ENCODE measurements around the gene RIC1.
A peak's percentile ranks its signal among the peaks of the same experiment; 100 is the strongest.
"Not testable (repeated sequence)": the region's sequence is repeated elsewhere in the genome, so short reads cannot be mapped to it uniquely, and the experiment has no call there.

Gene RIC1

GRCh38 chr9:5628530-5629311 is at the start of gene RIC1:
RIC1 (plus strand) TSS chr9:5629107; CDS start chr9:5629310, 203 bp downstream.
- peak; percentile 77 for DNase-seq (ENCODE audit: low spot score)

GRCh38 chr9:5579881-5580280 is 49.0 kb upstream of the RIC1 start:
- DNase-seq (ENCODE audit: low spot score), result no peak

- no peak for DNase-seq (ENCODE audit: low spot score)
These were observed 48.3 kb upstream of the RIC1 start for GRCh38 chr9:5580650-5581049.

- not testable (repeated sequence) for DNase-seq (ENCODE audit: low spot score)
These were observed 47.2 kb upstream of the RIC1 start for GRCh38 chr9:5581706-5582105.

GRCh38 chr9:5582835-5583195 is 46.1 kb upstream of the RIC1 start:
- peak; percentile 51 for DNase-seq (ENCODE audit: low spot score)

- no peak for DNase-seq (ENCODE audit: low spot score)
These were observed 42.5 kb upstream of the RIC1 start for GRCh38 chr9:5586391-5586802.

GRCh38 chr9:5587024-5587423 is 41.9 kb upstream of the RIC1 start:
- no peak for DNase-seq (ENCODE audit: low spot score)

- no peak for DNase-seq (ENCODE audit: low spot score)
These were observed 36.7 kb upstream of the RIC1 start for GRCh38 chr9:5592231-5592630.

GRCh38 chr9:5592904-5593303 is 36.0 kb upstream of the RIC1 start:
- DNase-seq (ENCODE audit: low spot score), result no peak

GRCh38 chr9:5593904-5594303 is 35.0 kb upstream of the RIC1 start:
- no peak for DNase-seq (ENCODE audit: low spot score)

GRCh38 chr9:5596173-5596572 is 32.7 kb upstream of the RIC1 start:
- peak; percentile 3 for DNase-seq (ENCODE audit: low spot score)

GRCh38 chr9:5608298-5609225 is 20.3 kb upstream of the RIC1 start:
- DNase-seq (ENCODE audit: low spot score), result no peak

- no peak for DNase-seq (ENCODE audit: low spot score)
These were observed 19.7 kb upstream of the RIC1 start for GRCh38 chr9:5609226-5609596.

GRCh38 chr9:5610491-5610890 is 18.4 kb upstream of the RIC1 start:
- DNase-seq (ENCODE audit: low spot score), result no peak

GRCh38 chr9:5611321-5612184 is 17.4 kb upstream of the RIC1 start:
- DNase-seq (ENCODE audit: low spot score), result no peak

- no peak for DNase-seq (ENCODE audit: low spot score)
These were observed 16.7 kb upstream of the RIC1 start for GRCh38 chr9:5612185-5612530.

GRCh38 chr9:5614192-5614591 is 14.7 kb upstream of the RIC1 start:
- no peak for DNase-seq (ENCODE audit: low spot score)

- DNase-seq (ENCODE audit: low spot score), result no peak
These were observed 13.9 kb upstream of the RIC1 start for GRCh38 chr9:5614985-5615384.

GRCh38 chr9:5617749-5618148 is 11.2 kb upstream of the RIC1 start:
- DNase-seq (ENCODE audit: low spot score), result no peak

- no peak for DNase-seq (ENCODE audit: low spot score)
These were observed 8.4 kb upstream of the RIC1 start for GRCh38 chr9:5620494-5620893.

- peak; percentile 24 for DNase-seq (ENCODE audit: low spot score)
These were observed 7.6 kb upstream of the RIC1 start for GRCh38 chr9:5621327-5621726.

GRCh38 chr9:5622016-5622415 is 6.9 kb upstream of the RIC1 start:
- no peak for DNase-seq (ENCODE audit: low spot score)
